HL-60 (cell line): Measurements from ENCODE around the gene TMED6.

Source experiments
- GABPA ChIP-seq: IDR thresholded peaks from 2 replicates; pipeline ENCODE4 v1.6.1; 2012; ENCODE audit warnings: low read depth
- POLR2AphosphoS5 ChIP-seq: IDR thresholded peaks from 2 replicates; pipeline ENCODE4 v1.6.1; 2012; ENCODE audit warnings: low read depth
- SPI1 ChIP-seq: IDR thresholded peaks from 2 replicates; pipeline ENCODE4 v1.6.1; 2012; ENCODE audit warnings: low read depth, mild to moderate bottlenecking, borderline replicate concordance
- TF ChIP-seq, protein P1 (sequence below): IDR thresholded peaks from one replicate; pipeline ENCODE4 v1.5.1; 2011; ENCODE audit warnings: low read length, control low read depth, inconsistent platforms; ENCODE audit not compliant: insufficient read depth
- TF ChIP-seq, protein P2 (sequence below): IDR thresholded peaks from 2 replicates; pipeline ENCODE4 v1.6.1; 2012; ENCODE audit warnings: low read depth; ENCODE audit not compliant: insufficient replicate concordance

DNA sequence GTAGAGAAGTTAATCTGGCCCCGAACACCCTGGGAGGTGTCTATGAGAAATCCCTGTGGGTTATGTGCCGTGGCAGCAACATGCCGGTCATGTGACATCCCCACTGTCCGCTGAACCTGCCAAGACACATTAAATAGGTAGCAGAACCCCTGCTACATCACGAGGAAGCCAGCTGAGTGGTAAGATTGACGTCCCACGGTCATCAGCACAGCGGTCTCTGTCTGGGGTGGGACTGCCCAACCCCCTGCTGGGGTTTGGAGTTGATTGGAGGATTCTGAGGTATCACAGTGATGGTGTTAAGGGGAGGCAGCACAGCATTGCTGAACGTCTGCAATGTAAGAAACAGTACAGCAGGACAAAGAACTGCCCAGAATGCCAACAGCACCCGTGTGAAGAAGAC, 2.0 kb downstream of the TMED6 start:
- TF ChIP-seq, protein P1, sequence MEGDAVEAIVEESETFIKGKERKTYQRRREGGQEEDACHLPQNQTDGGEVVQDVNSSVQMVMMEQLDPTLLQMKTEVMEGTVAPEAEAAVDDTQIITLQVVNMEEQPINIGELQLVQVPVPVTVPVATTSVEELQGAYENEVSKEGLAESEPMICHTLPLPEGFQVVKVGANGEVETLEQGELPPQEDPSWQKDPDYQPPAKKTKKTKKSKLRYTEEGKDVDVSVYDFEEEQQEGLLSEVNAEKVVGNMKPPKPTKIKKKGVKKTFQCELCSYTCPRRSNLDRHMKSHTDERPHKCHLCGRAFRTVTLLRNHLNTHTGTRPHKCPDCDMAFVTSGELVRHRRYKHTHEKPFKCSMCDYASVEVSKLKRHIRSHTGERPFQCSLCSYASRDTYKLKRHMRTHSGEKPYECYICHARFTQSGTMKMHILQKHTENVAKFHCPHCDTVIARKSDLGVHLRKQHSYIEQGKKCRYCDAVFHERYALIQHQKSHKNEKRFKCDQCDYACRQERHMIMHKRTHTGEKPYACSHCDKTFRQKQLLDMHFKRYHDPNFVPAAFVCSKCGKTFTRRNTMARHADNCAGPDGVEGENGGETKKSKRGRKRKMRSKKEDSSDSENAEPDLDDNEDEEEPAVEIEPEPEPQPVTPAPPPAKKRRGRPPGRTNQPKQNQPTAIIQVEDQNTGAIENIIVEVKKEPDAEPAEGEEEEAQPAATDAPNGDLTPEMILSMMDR, result no peak
- TF ChIP-seq POLR2AphosphoS5 (no peak), GABPA (no peak), SPI1 (no peak)
- TF ChIP-seq, protein P2, sequence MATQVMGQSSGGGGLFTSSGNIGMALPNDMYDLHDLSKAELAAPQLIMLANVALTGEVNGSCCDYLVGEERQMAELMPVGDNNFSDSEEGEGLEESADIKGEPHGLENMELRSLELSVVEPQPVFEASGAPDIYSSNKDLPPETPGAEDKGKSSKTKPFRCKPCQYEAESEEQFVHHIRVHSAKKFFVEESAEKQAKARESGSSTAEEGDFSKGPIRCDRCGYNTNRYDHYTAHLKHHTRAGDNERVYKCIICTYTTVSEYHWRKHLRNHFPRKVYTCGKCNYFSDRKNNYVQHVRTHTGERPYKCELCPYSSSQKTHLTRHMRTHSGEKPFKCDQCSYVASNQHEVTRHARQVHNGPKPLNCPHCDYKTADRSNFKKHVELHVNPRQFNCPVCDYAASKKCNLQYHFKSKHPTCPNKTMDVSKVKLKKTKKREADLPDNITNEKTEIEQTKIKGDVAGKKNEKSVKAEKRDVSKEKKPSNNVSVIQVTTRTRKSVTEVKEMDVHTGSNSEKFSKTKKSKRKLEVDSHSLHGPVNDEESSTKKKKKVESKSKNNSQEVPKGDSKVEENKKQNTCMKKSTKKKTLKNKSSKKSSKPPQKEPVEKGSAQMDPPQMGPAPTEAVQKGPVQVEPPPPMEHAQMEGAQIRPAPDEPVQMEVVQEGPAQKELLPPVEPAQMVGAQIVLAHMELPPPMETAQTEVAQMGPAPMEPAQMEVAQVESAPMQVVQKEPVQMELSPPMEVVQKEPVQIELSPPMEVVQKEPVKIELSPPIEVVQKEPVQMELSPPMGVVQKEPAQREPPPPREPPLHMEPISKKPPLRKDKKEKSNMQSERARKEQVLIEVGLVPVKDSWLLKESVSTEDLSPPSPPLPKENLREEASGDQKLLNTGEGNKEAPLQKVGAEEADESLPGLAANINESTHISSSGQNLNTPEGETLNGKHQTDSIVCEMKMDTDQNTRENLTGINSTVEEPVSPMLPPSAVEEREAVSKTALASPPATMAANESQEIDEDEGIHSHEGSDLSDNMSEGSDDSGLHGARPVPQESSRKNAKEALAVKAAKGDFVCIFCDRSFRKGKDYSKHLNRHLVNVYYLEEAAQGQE, result no peak
